ENCODE measurements around the gene DYNLT4.

DNA sequence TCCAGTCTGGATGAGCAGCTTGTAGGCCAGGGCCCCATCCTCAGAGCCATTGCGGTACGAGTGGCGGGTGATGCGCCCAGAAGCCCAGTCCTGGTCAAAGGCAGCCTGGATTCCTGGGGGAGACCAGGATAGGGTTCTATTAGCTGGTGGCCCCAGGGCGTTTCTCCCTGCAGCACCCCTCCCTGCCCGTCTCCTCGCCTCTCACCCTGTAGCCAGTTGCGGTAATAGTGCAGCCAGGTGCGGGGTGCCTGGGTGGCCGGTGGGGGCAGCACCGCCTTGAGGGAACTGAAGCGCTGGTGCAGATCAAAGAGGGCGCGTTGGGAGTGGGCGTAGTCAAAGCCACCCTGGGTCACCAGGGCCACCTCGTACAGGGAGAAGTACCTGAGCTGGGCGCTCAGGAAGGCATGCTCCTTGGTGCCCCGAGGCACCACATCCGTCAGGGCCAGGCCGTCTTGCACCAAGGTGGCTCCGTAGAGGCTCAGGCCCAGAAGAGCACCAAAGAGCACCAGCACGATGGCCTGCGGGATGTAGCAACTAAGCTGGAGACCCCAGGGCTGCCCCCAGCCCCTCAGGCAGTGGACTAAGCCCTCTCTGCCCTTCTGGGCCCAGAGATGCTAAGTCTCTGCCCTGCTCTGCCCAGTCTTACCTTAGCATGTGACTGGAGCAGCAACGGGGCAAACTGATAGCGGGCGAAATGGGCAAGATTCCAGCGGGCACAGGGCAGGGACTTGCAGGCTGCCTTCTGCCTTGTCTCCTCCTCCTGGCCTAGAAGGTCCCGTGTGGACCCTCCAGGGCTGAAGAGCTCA is 20.2 kb upstream of the DYNLT4 start:
- TF ChIP-seq, protein P1, sequence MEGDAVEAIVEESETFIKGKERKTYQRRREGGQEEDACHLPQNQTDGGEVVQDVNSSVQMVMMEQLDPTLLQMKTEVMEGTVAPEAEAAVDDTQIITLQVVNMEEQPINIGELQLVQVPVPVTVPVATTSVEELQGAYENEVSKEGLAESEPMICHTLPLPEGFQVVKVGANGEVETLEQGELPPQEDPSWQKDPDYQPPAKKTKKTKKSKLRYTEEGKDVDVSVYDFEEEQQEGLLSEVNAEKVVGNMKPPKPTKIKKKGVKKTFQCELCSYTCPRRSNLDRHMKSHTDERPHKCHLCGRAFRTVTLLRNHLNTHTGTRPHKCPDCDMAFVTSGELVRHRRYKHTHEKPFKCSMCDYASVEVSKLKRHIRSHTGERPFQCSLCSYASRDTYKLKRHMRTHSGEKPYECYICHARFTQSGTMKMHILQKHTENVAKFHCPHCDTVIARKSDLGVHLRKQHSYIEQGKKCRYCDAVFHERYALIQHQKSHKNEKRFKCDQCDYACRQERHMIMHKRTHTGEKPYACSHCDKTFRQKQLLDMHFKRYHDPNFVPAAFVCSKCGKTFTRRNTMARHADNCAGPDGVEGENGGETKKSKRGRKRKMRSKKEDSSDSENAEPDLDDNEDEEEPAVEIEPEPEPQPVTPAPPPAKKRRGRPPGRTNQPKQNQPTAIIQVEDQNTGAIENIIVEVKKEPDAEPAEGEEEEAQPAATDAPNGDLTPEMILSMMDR (IDR thresholded peaks at IDR 0.05), result peak in 1 of 3 experiments; percentile 3
- no peak for TF ChIP-seq POLR2A (IDR thresholded peaks at IDR 0.05)

Data from testis (tissue), 2 donors.